ENCODE results near the gene FAM241B. TPM values are rescaled to one million over a fixed set of nuclear protein-coding genes. Genes with fewer than 3 reads are reported as not detected.

The FAM241B gene
- total and polyA plus RNA-seq, 10 of the 15 experiments (the other 5 are each of a cell fraction or from before 2014, with no cell fraction given), result 0.09 to 0.99 (median 0.24) TPM

- Histone ChIP-seq H3K27ac (ENCODE audit: control insufficient read depth, insufficient read depth) (no peak overlapping the region), H3K9ac (ENCODE audit: control insufficient read depth, insufficient read depth, low read length) (no peak overlapping the region), H4K20me1 (ENCODE audit: control insufficient read depth, insufficient read depth) (no peaks in the 10 kb centered on the region), H3K79me2 (ENCODE audit: control insufficient read depth, insufficient read depth, low read length) (no peaks in the 10 kb centered on the region), H3K27me3 (replicated peaks in 1 of 2; ENCODE audit: control insufficient read depth in 2 of 2, insufficient read depth in 2 of 2, low read length in 1 of 2) (peaks cover 3% of the 10 kb centered on the region in 2 experiments), H3K4me3 (no peak overlapping the region), H2AFZ (ENCODE audit: control insufficient read depth, low read depth, low read length) (no peak overlapping the region), H3K36me3 (ENCODE audit: control insufficient read depth in 2 of 2, insufficient read depth in 2 of 2, low read length in 1 of 2) (no peaks in the 10 kb centered on the region), H3K9me3 (replicated peaks; ENCODE audit: control insufficient read depth, insufficient read depth, low read length) (no peaks in the 10 kb centered on the region), H3K4me1 (ENCODE audit: control insufficient read depth, insufficient read depth, low read length) (no peaks in the 10 kb centered on the region), H3K4me2 (ENCODE audit: control insufficient read depth, insufficient read depth) (no peak overlapping the region)
- no peak for DNase-seq (ENCODE audit: low read depth, low spot score)
- BruUV-seq (replicated peaks), result no TSS peak
- intact Hi-C loops (cut with micrococcal nuclease; ENCODE audit: unreplicated experiment) (no loop called here), in situ Hi-C loops (cut with MboI) (no loop called here)
- no peak for TF ChIP-seq CEBPZ (IDR thresholded peaks at IDR 0.05; ENCODE audit: low read depth, low read length)
- TF ChIP-seq GABPA (IDR thresholded peaks at IDR 0.05; ENCODE audit: low read depth), result no peak
- no peak for TF ChIP-seq NR2F1 (conservative IDR thresholded peaks at IDR 0.05)
- TF ChIP-seq CHD2 (IDR thresholded peaks at IDR 0.05; ENCODE audit: borderline replicate concordance, low read depth, low read length), result no peak
- TF ChIP-seq RFX5 (IDR thresholded peaks at IDR 0.05; ENCODE audit: low read depth, low read length), result no peak
- TF ChIP-seq REST (IDR thresholded peaks at IDR 0.05; ENCODE audit: low read depth, low read length), result no peak
- no peak for TF ChIP-seq ZNF592 (IDR thresholded peaks at IDR 0.05)
- TF ChIP-seq MTA2 (IDR thresholded peaks at IDR 0.05; ENCODE audit: low read depth), result no peak
- ChIA-PET SMC1A (ENCODE audit: uncharacterized antibody, unreplicated experiment) (no interaction called here), POLR2A (no interaction called here), CTCF (interaction anchor here (0.6 to 1.2 kb wide), 2 partner anchors 21 to 559 kb away, joined by 3 to 4 read pairs; no protein-coding TSS in a partner anchor), RAD21 (ENCODE audit: unreplicated experiment) (no interaction called here)
- WGBS (ENCODE audit: insufficient coverage, insufficient replicate concordance, low lambda C conversion rate, missing lambda C conversion rate), result 18% methylated on average over 7 of the region's 7 CpGs
- no peak for FAIRE-seq
- ATAC-seq, result no peak
Measured at GRCh38 chr10:69662901-69663300, 32.9 kb downstream of the FAM241B start.

Data from GM12878 (cell line).